IMR-90 (cell line): Measurements from ENCODE around the gene RABL2B. TPM values are rescaled to one million over a fixed set of nuclear protein-coding genes. Genes with fewer than 3 reads are reported as not detected.

Source experiments
- ATAC-seq: fragments of 200-7000 bp; cut with Tn5 transposase; 2 replicates; pipeline ENCODE4 v1.9.1; 2020; ENCODE audit warnings: low read depth, mild to moderate bottlenecking, moderate library complexity
- BruUV-seq: library from RNA; stranded (reverse); fragments of 400-500 nt; replicated peaks from 2 replicates; lab custom pipeline; 2021; lab: Mats Ljungman, UMichigan
- CTCF ChIA-PET: fragments of 300-600 bp; formaldehyde crosslinking; extraction: SDS; loops from one replicate; lab custom pipeline; 2021; ENCODE audit warnings: antibody characterized with exemption; lab: Yijun Ruan, JAX
- POLR2A ChIA-PET: fragments of 300-600 bp; sonication (Branson Sonifier 250); formaldehyde crosslinking; loops from one replicate; lab custom pipeline; 2022; ENCODE audit warnings: antibody characterized with exemption; ENCODE audit not compliant: unreplicated experiment; lab: Charles Lee
- DNase-seq: peaks from one replicate; pipeline ENCODE4 v3.0.0; 2013
- H2AFZ ChIP-seq: replicated peaks from 2 replicates; pipeline ENCODE3; 2013; ENCODE audit warnings: low read length, mild to moderate bottlenecking; ENCODE audit not compliant: poor library complexity
- H2AK5ac ChIP-seq: 2 replicates; pipeline ENCODE4 v1.6.1; 2013; ENCODE audit warnings: low read depth, low read length, inconsistent platforms
- H2AK9ac ChIP-seq: replicated peaks from 2 replicates; pipeline ENCODE3; 2013; ENCODE audit warnings: mild to moderate bottlenecking, low read depth, low read length, moderate library complexity; ENCODE audit not compliant: poor library complexity
- H2BK120ac ChIP-seq: 2 replicates; pipeline ENCODE4 v1.6.1; 2013; ENCODE audit warnings: low read depth, low read length, inconsistent platforms
- H2BK15ac ChIP-seq: 3 replicates; pipeline ENCODE4 v1.6.1; 2013; ENCODE audit warnings: low read depth, low read length, inconsistent platforms
- H2BK20ac ChIP-seq: 2 replicates; pipeline ENCODE4 v1.6.1; 2013; ENCODE audit warnings: low read depth, mild to moderate bottlenecking, inconsistent platforms, low read length, moderate library complexity
- H2BK5ac ChIP-seq: 2 replicates; pipeline ENCODE4 v1.6.1; 2013; ENCODE audit warnings: mild to moderate bottlenecking, low read depth, low read length, inconsistent platforms; ENCODE audit not compliant: poor library complexity, severe bottlenecking
- H3K14ac ChIP-seq: replicated peaks from 2 replicates; pipeline ENCODE4 v1.6.1; 2013; ENCODE audit warnings: low read depth, low read length, inconsistent platforms
- H3K18ac ChIP-seq: 2 replicates; pipeline ENCODE4 v1.6.1; 2013; ENCODE audit warnings: low read depth, low read length, control low read depth
- H3K23ac ChIP-seq: 2 replicates; pipeline ENCODE4 v1.6.1; 2013; ENCODE audit warnings: low read depth, low read length, inconsistent platforms
- H3K27ac ChIP-seq: 2 replicates; pipeline ENCODE4 v1.5.1; 2013; ENCODE audit warnings: mild to moderate bottlenecking, control low read depth, low read length; ENCODE audit not compliant: insufficient read depth
- H3K27me3 ChIP-seq: 2 replicates; pipeline ENCODE4 v1.6.1; 2013; ENCODE audit warnings: low read length; ENCODE audit not compliant: control insufficient read depth, insufficient read depth
- H3K36me3 ChIP-seq: 2 replicates; pipeline ENCODE4 v1.6.1; 2013; ENCODE audit warnings: low read length, mixed read lengths; ENCODE audit not compliant: control insufficient read depth, insufficient read depth
- H3K4ac ChIP-seq: 2 replicates; pipeline ENCODE4 v1.6.1; 2013; ENCODE audit warnings: low read depth, low read length, inconsistent platforms
- H3K4me1 ChIP-seq: 2 replicates; pipeline ENCODE4 v1.6.1; 2013; ENCODE audit warnings: low read length, mixed read lengths; ENCODE audit not compliant: control insufficient read depth, insufficient read depth
- H3K4me2 ChIP-seq: 2 replicates; pipeline ENCODE4 v1.6.1; 2013; ENCODE audit warnings: low read depth, mild to moderate bottlenecking, control low read depth, low read length, moderate library complexity
- H3K4me3 ChIP-seq: 2 replicates; pipeline ENCODE4 v1.5.1; 2013; ENCODE audit warnings: low read depth, mild to moderate bottlenecking, control low read depth, low read length, moderate library complexity; ENCODE audit not compliant: insufficient read depth
- H3K56ac ChIP-seq: 2 replicates; pipeline ENCODE4 v1.6.1; 2013; ENCODE audit warnings: low read length, inconsistent platforms; ENCODE audit not compliant: insufficient read depth; ENCODE audit errors: extremely low read depth
- H3K79me1 ChIP-seq, 2 experiments: 2 replicates each; pipeline ENCODE4 v1.6.1; 2013; ENCODE audit warnings: low read length in 2 of 2, inconsistent platforms in 1 of 2, low read depth in 1 of 2
- H3K9ac ChIP-seq: 2 replicates; pipeline ENCODE4 v1.6.1; 2013; ENCODE audit warnings: low read depth, low read length, control low read depth
- H3K9me1 ChIP-seq: 2 replicates; pipeline ENCODE4 v1.6.1; 2013; ENCODE audit warnings: low read length, inconsistent platforms; ENCODE audit not compliant: insufficient read depth
- H3K9me3 ChIP-seq: 2 replicates; pipeline ENCODE4 v1.6.1; 2013; ENCODE audit warnings: low read length; ENCODE audit not compliant: control insufficient read depth, insufficient read depth
- H4K20me1 ChIP-seq: 2 replicates; pipeline ENCODE4 v1.6.1; 2013; ENCODE audit warnings: low read length, inconsistent platforms; ENCODE audit not compliant: insufficient read depth
- H4K5ac ChIP-seq: 2 replicates; pipeline ENCODE4 v1.6.1; 2013; ENCODE audit warnings: mild to moderate bottlenecking, low read depth, low read length, control low read depth
- H4K8ac ChIP-seq, 2 experiments: 2 replicates each; pipeline ENCODE4 v1.6.1; 2013; ENCODE audit warnings: low read depth in 2 of 2, low read length in 2 of 2, control low read depth in 1 of 2, inconsistent platforms in 1 of 2
- H4K91ac ChIP-seq: 2 replicates; pipeline ENCODE4 v1.6.1; 2013; ENCODE audit warnings: low read depth, low read length, inconsistent platforms; ENCODE audit not compliant: insufficient read depth
- CEBPB ChIP-seq: IDR thresholded peaks from 2 replicates; pipeline ENCODE4 v1.6.1; 2012; ENCODE audit warnings: low read depth, low read length, improper control_type of control experiment
- CHD1 ChIP-seq: IDR thresholded peaks from 2 replicates; pipeline ENCODE4 v1.6.1; 2012; ENCODE audit warnings: low read depth, low read length, improper control_type of control experiment
- CTCF ChIP-seq: conservative IDR thresholded peaks from 2 replicates; pipeline ENCODE4 v1.5.1; 2012; ENCODE audit warnings: mild to moderate bottlenecking, low read depth, low read length, improper control_type of control experiment
- FOS ChIP-seq: fragments of 150-350 bp; IDR thresholded peaks from 2 replicates; pipeline ENCODE4 v1.6.1; 2016; ENCODE audit warnings: low read depth, low read length
- MAFK ChIP-seq: IDR thresholded peaks from 2 replicates; pipeline ENCODE4 v1.6.1; 2012; ENCODE audit warnings: low read depth, low read length, improper control_type of control experiment
- MAZ ChIP-seq: IDR thresholded peaks from 2 replicates; pipeline ENCODE4 v1.6.1; 2012; ENCODE audit warnings: low read depth, mild to moderate bottlenecking, low read length, improper control_type of control experiment, moderate library complexity, borderline replicate concordance
- MXI1 ChIP-seq: IDR thresholded peaks from 2 replicates; pipeline ENCODE4 v1.6.1; 2012; ENCODE audit warnings: low read depth, mild to moderate bottlenecking, low read length, moderate library complexity, borderline replicate concordance
- POLR2A ChIP-seq: IDR thresholded peaks from 2 replicates; pipeline ENCODE4 v1.6.1; 2012; ENCODE audit warnings: mild to moderate bottlenecking, low read depth, low read length
- RCOR1 ChIP-seq: IDR thresholded peaks from 2 replicates; pipeline ENCODE4 v1.6.1; 2012; ENCODE audit warnings: mild to moderate bottlenecking, low read length, improper control_type of control experiment; ENCODE audit not compliant: insufficient replicate concordance
- RFX5 ChIP-seq: IDR thresholded peaks from 2 replicates; pipeline ENCODE4 v1.8.0; 2012; ENCODE audit warnings: low read depth, mild to moderate bottlenecking, low read length, moderate library complexity
- SMC3 ChIP-seq: fragments of 150-350 bp; IDR thresholded peaks from 2 replicates; pipeline ENCODE4 v1.6.1; 2016; ENCODE audit warnings: low read depth, mild to moderate bottlenecking, antibody characterized with exemption, low read length, moderate library complexity
- WGBS, 2 experiments: methylation state at CpG; one replicate each; pipeline versions ENCODE4 v1.1.5 to v1.1.7; 2013; ENCODE audit warnings: missing lambda C conversion rate in 2 of 2; ENCODE audit not compliant: insufficient read length in 1 of 2; ENCODE audit errors: extremely low coverage in 2 of 2; 5-methylcytosine and 5-hydroxymethylcytosine counted together
- dilution Hi-C: fragments of 300-500 bp; cut with HindIII; formaldehyde crosslinking; loops from one replicate; pipeline ENCODE4 v1.14.3; 2018; ENCODE audit warnings: low sequenced_read_pairs; ENCODE audit not compliant: unreplicated experiment
- in situ Hi-C: fragments of 300-500 bp; cut with MboI; formaldehyde crosslinking; loops from 3 replicates; pipeline ENCODE4 v1.14.3; 2019; ENCODE audit warnings: low sequenced_read_pairs, inconsistent platforms, mixed read lengths
- intact Hi-C: fragments of 100-400 bp; cut with micrococcal nuclease; formaldehyde crosslinking; loops from 2 replicates; pipeline ENCODE4 v1.10.0; 2022
- polyA plus RNA-seq, 3 experiments: library from polyadenylated mRNA; depleted of rRNA; stranded (reverse); fragments of >200 nt; gene quantifications; 2 replicates each; pipeline ENCODE4 v1.2.3, GENCODE V29; 2012; ENCODE audit warnings: low replicate concordance in 1 of 3
- total RNA-seq: library from RNA; depleted of rRNA; stranded (reverse); fragments of >200 nt; gene quantifications from 2 replicates; pipeline ENCODE4 v1.2.3, GENCODE V29; 2012
- TF ChIP-seq, protein P1 (sequence below): fragments of 150-350 bp; IDR thresholded peaks from 2 replicates; pipeline ENCODE4 v1.6.1; 2016; ENCODE audit warnings: low read depth, mild to moderate bottlenecking, low read length, moderate library complexity, borderline replicate concordance
- TF ChIP-seq, protein P2 (sequence below): fragments of 150-350 bp; IDR thresholded peaks from 2 replicates; pipeline ENCODE4 v1.6.1; 2017; ENCODE audit warnings: mild to moderate bottlenecking, antibody characterized with exemption, low read length, low read depth

RABL2B gene
- total and polyA plus RNA-seq, 2 of the 4 experiments (the other 2 are of a cell fraction) = 8.4 to 23.3 TPM

- WGBS, 2 experiments = no CpG with 5 or more reads among the region's 10 CpGs
- in situ Hi-C loops = no loop called here
Measured at GRCh38 chr22:50734343-50734771, 49.1 kb downstream of the RABL2B start.

More at GRCh38 chr22:50734343-50734771, 49.1 kb downstream of the RABL2B start:
- Histone ChIP-seq H4K91ac (no peak overlapping the region), H3K4me3 (no peak overlapping the region), H2AK5ac (no peak overlapping the region), H2AK9ac (no peak overlapping the region), H3K18ac (no peak overlapping the region), H4K5ac (no peak overlapping the region), H3K27ac (no peak overlapping the region), H3K4me1 (peaks cover 7% of the 10 kb centered on the region), H3K4me2 (no peak overlapping the region), H4K8ac (no peak overlapping the region), H2AFZ (peak overlapping the region; percentile 18), H3K9me3 (no peaks in the 10 kb centered on the region), H2BK5ac (no peak overlapping the region), H3K9ac (no peak overlapping the region), H3K36me3 (no peaks in the 10 kb centered on the region), H4K20me1 (peaks cover 8% of the 10 kb centered on the region; the same call in 1 of the 2 replicates), H3K56ac (no peak overlapping the region), H3K14ac (no peak overlapping the region), H3K9me1 (no peaks in the 10 kb centered on the region), H2BK120ac (no peak overlapping the region), H3K4ac (no peak overlapping the region), H2BK15ac (no peak overlapping the region), H3K23ac (no peak overlapping the region), H2BK20ac (no peak overlapping the region), H3K79me1 (no peaks in the 10 kb centered on the region), H3K27me3 (peaks cover 26% of the 10 kb centered on the region)
- POLR2A ChIA-PET = no interaction called here
- CTCF ChIA-PET = no interaction called here
- no peak for DNase-seq
- ATAC-seq = no peak
- intact Hi-C loops = no loop called here
- TF ChIP-seq FOS = no peak
- TF ChIP-seq, protein P1, sequence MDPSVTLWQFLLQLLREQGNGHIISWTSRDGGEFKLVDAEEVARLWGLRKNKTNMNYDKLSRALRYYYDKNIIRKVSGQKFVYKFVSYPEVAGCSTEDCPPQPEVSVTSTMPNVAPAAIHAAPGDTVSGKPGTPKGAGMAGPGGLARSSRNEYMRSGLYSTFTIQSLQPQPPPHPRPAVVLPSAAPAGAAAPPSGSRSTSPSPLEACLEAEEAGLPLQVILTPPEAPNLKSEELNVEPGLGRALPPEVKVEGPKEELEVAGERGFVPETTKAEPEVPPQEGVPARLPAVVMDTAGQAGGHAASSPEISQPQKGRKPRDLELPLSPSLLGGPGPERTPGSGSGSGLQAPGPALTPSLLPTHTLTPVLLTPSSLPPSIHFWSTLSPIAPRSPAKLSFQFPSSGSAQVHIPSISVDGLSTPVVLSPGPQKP = no peak
- TF ChIP-seq MXI1 = no peak
- TF ChIP-seq MAZ = no peak
- TF ChIP-seq RFX5 = no peak
- no peak for TF ChIP-seq CEBPB
- no peak for TF ChIP-seq SMC3
- no peak for TF ChIP-seq POLR2A
- TF ChIP-seq RCOR1 = no peak
- no peak for TF ChIP-seq MAFK
- no peak for TF ChIP-seq CHD1
- TF ChIP-seq CTCF = no peak
- TF ChIP-seq, protein P2, sequence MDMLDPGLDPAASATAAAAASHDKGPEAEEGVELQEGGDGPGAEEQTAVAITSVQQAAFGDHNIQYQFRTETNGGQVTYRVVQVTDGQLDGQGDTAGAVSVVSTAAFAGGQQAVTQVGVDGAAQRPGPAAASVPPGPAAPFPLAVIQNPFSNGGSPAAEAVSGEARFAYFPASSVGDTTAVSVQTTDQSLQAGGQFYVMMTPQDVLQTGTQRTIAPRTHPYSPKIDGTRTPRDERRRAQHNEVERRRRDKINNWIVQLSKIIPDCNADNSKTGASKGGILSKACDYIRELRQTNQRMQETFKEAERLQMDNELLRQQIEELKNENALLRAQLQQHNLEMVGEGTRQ = no peak
- dilution Hi-C loops = no loop called here
- BruUV-seq = no TSS peak
